ENCODE data around the gene PHRF1.

The PHRF1 gene

DNA sequence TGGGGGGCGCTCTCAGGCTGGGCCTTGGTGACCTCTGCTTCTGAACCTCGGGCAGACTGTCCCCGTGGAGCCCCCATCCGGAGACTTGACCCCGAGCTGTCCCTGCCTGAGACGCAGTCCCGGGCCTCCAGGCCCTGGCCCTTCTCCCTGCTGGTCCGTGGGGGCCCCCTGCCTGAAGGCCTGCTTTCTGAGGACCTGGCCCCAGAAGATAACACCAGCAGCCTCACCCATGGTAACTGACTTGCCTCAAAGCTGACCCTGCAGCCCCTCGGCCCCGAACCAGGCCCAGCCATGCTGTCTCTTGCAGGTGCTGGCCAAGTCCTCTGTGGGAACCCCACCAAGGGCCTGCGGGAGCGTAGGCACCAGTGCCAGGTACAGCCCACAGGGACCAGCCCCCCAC lies 24.7 kb upstream of the PHRF1 start:
- Mint-ChIP-seq H3K27me3 (no peaks in the 10 kb centered on the region), H3K4me1 (no peaks in the 10 kb centered on the region), H3K36me3 (no peaks in the 10 kb centered on the region), H3K4me3 (no peak overlapping the region), H3K27ac (no peak overlapping the region), H3K9me3 (no peaks in the 10 kb centered on the region)

GRCh38 chr11:553083-553987 lies 22.9 kb upstream of the PHRF1 start:
- no peak overlapping the region for H3K27ac Mint-ChIP-seq
- H3K4me3 Mint-ChIP-seq = no peak overlapping the region
- no peaks in the 10 kb centered on the region for H3K27me3 Mint-ChIP-seq
- H3K9me3 Mint-ChIP-seq = no peaks in the 10 kb centered on the region
- no peaks in the 10 kb centered on the region for H3K36me3 Mint-ChIP-seq
- no peaks in the 10 kb centered on the region for H3K4me1 Mint-ChIP-seq

DNA sequence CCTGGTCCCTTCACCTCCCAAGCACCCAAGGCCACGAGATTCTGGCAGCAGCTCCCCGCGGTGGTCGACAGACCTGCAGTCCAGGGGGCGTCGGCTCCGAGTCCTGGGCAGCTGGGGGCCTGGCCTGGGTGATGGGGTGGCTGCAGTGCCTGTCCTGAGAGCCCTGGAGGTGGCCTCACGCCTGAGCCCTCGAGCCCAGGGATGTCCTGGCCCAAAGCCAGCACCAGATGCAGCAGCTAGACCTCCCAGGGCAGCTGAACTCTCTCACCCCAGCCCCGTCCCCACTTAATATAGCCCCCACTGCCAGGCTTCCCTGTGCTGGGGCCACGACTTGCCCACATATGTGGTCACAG lies 22.3 kb upstream of the PHRF1 start:
- Mint-ChIP-seq H3K9me3 (no peaks in the 10 kb centered on the region), H3K4me1 (peaks cover 1% of the 10 kb centered on the region), H3K4me3 (no peak overlapping the region), H3K36me3 (no peaks in the 10 kb centered on the region), H3K27me3 (no peaks in the 10 kb centered on the region), H3K27ac (no peak overlapping the region)

GRCh38 chr11:554428-555226 lies 21.6 kb upstream of the PHRF1 start:
- H3K27me3 Mint-ChIP-seq = no peaks in the 10 kb centered on the region
- peak overlapping the region; percentile 52 for H3K4me3 Mint-ChIP-seq
- no peaks in the 10 kb centered on the region for H3K9me3 Mint-ChIP-seq
- H3K36me3 Mint-ChIP-seq = no peaks in the 10 kb centered on the region
- H3K27ac Mint-ChIP-seq = no peak overlapping the region
- H3K4me1 Mint-ChIP-seq = peaks cover 5% of the 10 kb centered on the region

DNA sequence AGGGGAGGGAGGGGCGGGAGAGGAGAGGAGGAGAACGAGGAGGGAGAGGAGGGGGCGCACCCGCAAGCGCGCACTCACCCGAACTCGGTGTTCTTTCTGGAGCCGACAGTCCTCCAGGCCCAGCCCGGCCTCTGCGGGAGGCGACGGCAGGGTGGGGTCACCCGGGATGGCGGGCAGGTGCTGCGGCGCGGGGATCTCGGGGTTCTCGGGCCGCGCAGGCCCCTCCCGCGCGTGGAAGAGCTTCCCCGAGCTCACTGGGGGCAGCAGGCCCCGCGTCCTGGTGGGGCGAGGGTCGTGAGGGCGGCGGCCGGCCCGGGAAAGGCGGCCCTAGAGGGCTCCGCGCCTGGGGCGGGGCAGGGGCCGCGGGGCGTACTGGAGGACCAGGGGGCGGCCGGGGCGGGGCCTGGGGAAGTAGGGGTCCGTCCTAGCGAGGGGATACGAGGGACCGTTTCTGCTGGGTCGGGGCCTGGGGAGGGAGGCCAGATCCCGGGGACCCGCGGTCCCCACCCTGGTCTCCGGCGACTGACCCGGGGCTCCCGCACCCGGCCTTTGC lies 21.0 kb upstream of the PHRF1 start:
- Mint-ChIP-seq H3K4me1 (peaks cover 10% of the 10 kb centered on the region), H3K4me3 (peak overlapping the region; percentile 36), H3K9me3 (no peaks in the 10 kb centered on the region), H3K27me3 (no peaks in the 10 kb centered on the region), H3K27ac (no peak overlapping the region), H3K36me3 (no peaks in the 10 kb centered on the region)

- H3K4me3 Mint-ChIP-seq = no peak overlapping the region
Observed at GRCh38 chr11:555780-556661, 20.2 kb upstream of the PHRF1 start.

GRCh38 chr11:556662-557256 lies 19.5 kb upstream of the PHRF1 start:
- H3K27me3 Mint-ChIP-seq = no peaks in the 10 kb centered on the region

More at GRCh38 chr11:555780-556661, 20.2 kb upstream of the PHRF1 start:
- no peaks in the 10 kb centered on the region for H3K36me3 Mint-ChIP-seq
- H3K27me3 Mint-ChIP-seq = no peaks in the 10 kb centered on the region
- H3K9me3 Mint-ChIP-seq = no peaks in the 10 kb centered on the region
- peaks cover 10% of the 10 kb centered on the region for H3K4me1 Mint-ChIP-seq
- no peak overlapping the region for H3K27ac Mint-ChIP-seq

DNA sequence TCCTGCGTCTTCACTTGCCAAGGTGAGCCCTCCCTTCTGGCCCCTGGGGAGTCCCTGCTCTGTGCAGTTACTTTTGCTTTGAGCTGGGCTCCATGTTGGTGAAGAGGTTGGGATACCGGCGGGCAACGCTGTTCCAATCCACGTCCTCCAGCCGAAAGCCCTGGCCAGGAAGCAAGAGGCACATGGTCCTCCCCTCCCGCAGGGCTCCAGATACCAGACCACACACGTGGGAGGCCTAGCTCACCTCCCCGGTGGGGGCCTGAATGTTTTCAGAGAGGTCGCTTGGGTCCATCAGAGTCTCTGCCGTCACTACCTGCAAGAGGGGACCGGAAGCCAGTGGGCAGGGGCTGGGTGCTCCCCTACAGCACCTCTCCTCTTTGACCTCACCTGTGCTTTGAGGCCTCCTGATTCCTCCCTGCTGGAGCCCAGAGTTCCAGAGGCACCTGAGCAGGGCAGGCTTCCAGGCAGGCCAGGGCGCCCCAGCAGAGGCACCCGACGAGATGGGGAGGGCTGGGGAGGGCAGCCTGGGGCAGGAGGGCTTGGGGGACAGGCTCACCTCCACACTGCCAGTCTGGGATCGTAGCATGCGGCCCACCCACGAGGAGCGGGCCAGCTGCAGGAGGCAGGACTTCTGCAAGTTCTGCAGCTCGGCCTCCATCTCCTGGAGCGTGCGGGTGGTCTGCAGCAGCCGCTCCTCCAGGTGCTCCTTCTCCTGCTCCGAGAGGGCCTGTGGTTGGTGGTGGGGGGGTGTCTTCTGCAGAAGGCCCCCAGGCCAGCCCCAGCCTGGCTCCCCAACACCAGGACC lies 18.7 kb upstream of the PHRF1 start:
- Mint-ChIP-seq H3K4me3 (no peak overlapping the region), H3K27ac (no peak overlapping the region), H3K9me3 (no peaks in the 10 kb centered on the region), H3K4me1 (peaks cover 17% of the 10 kb centered on the region), H3K36me3 (no peaks in the 10 kb centered on the region), H3K27me3 (no peaks in the 10 kb centered on the region)

More at GRCh38 chr11:556662-557256, 19.5 kb upstream of the PHRF1 start:
- Mint-ChIP-seq H3K36me3 (no peaks in the 10 kb centered on the region), H3K4me1 (peaks cover 15% of the 10 kb centered on the region), H3K27ac (no peak overlapping the region), H3K4me3 (no peak overlapping the region), H3K9me3 (no peaks in the 10 kb centered on the region)

GRCh38 chr11:558503-558902 lies 17.8 kb upstream of the PHRF1 start:
- Mint-ChIP-seq H3K4me1 (peaks cover 17% of the 10 kb centered on the region), H3K27ac (no peak overlapping the region), H3K36me3 (no peaks in the 10 kb centered on the region), H3K4me3 (no peak overlapping the region), H3K9me3 (no peaks in the 10 kb centered on the region), H3K27me3 (no peaks in the 10 kb centered on the region)

- H3K4me1 Mint-ChIP-seq = peaks cover 17% of the 10 kb centered on the region
- H3K27ac Mint-ChIP-seq = no peak overlapping the region
- no peaks in the 10 kb centered on the region for H3K9me3 Mint-ChIP-seq
- H3K27me3 Mint-ChIP-seq = no peaks in the 10 kb centered on the region
- no peak overlapping the region for H3K4me3 Mint-ChIP-seq
- H3K36me3 Mint-ChIP-seq = no peaks in the 10 kb centered on the region
Observed at GRCh38 chr11:559020-559620, 17.1 kb upstream of the PHRF1 start.

DNA sequence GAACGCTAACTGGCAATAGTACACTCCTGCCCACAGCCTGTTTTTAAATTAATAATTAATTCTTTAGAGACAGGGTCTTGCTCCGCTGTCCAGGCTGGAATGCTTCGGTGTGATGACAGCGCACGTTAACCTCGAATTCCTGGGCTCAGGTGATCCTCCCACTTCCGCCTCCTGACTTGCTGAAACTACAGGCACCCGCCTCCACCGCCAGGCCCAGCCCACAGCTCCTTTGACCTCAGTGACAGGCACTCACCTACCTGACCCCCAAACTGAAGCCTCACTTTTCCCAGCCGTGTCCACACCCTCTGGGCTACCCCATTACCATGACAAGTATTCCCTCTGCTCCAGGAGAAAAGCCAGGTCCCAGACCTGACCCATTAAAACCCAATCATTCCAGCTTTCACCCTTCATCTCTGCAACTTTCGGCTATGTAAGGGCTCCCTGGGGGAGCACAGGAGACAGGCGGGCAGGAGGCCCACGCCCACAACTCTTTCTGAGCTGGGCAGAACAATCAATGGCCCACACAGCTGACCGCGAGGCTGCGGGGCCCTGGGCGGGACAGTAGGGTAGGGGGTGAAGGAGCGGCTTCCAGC lies 16.5 kb upstream of the PHRF1 start:
- Mint-ChIP-seq H3K36me3 (no peaks in the 10 kb centered on the region), H3K4me3 (peak overlapping the region; percentile 62), H3K9me3 (no peaks in the 10 kb centered on the region), H3K4me1 (peaks cover 17% of the 10 kb centered on the region), H3K27ac (peak overlapping the region; percentile 9), H3K27me3 (no peaks in the 10 kb centered on the region)

- no peaks in the 10 kb centered on the region for H3K27me3 Mint-ChIP-seq
- peak within 1 kb of the TSS; percentile 91 for H3K4me3 Mint-ChIP-seq
- H3K36me3 Mint-ChIP-seq = no peaks in the 10 kb centered on the region
- peak within 1 kb of the TSS; percentile 59 for H3K27ac Mint-ChIP-seq
- H3K9me3 Mint-ChIP-seq = no peaks in the 10 kb centered on the region
- peaks cover 17% of the 10 kb centered on the region for H3K4me1 Mint-ChIP-seq
Observed at GRCh38 chr11:560305-561147, 15.7 kb upstream of the PHRF1 start, which contains the start of the genes LMNTD2 and RASSF7. LMNTD2 (minus strand) TSS chr11:560738; CDS start chr11:560716, 22 bp downstream. RASSF7 (plus strand) TSS chr11:560970; CDS start chr11:561769, 799 bp downstream.
